HEK293 (cell line): ENCODE data around the gene RPL23.

Experiments
- ATF2 ChIP-seq: fragments of 450-650 bp; formaldehyde crosslinking; IDR thresholded peaks from 2 replicates; pipeline ENCODE4 v1.5.1; 2016; ENCODE audit warnings: missing biosample characterization, missing genetic modification characterization, low read depth
- GFI1B ChIP-seq: fragments of 450-650 bp; formaldehyde crosslinking; IDR thresholded peaks from 2 replicates; pipeline ENCODE4 v1.5.1; 2016; ENCODE audit warnings: missing biosample characterization, missing genetic modification characterization
- GLI2 ChIP-seq: fragments of 450-650 bp; formaldehyde crosslinking; IDR thresholded peaks from 2 replicates; pipeline ENCODE4; 2017; ENCODE audit warnings: missing biosample characterization, missing genetic modification characterization, low read depth, borderline replicate concordance
- GLIS1 ChIP-seq: fragments of 450-650 bp; formaldehyde crosslinking; IDR thresholded peaks from 2 replicates; pipeline ENCODE4 v1.5.1; 2016; ENCODE audit warnings: missing biosample characterization, missing genetic modification characterization
- INSM2 ChIP-seq: fragments of 450-650 bp; formaldehyde crosslinking; IDR thresholded peaks from 2 replicates; pipeline ENCODE4 v1.5.1; 2016; ENCODE audit warnings: missing biosample characterization, missing genetic modification characterization
- PBX3 ChIP-seq: sonication (generic); formaldehyde crosslinking; IDR thresholded peaks from 2 replicates; pipeline ENCODE4 v1.8.1; 2022; ENCODE audit warnings: mild to moderate bottlenecking, moderate library complexity, missing genetic modification reagents
- PRDM6 ChIP-seq: fragments of 450-650 bp; formaldehyde crosslinking; IDR thresholded peaks from 2 replicates; pipeline ENCODE4 v1.5.1; 2017; ENCODE audit warnings: missing biosample characterization, missing genetic modification characterization
- SP7 ChIP-seq: fragments of 450-650 bp; formaldehyde crosslinking; IDR thresholded peaks from 2 replicates; pipeline ENCODE4 v1.5.1; 2016; ENCODE audit warnings: missing biosample characterization, missing genetic modification characterization
- TCF7L2 ChIP-seq: IDR thresholded peaks from 2 replicates; pipeline ENCODE4 v1.6.1; 2011; ENCODE audit warnings: low read depth, mild to moderate bottlenecking, inconsistent platforms, low read length, moderate library complexity, borderline replicate concordance
- ZBTB1 ChIP-seq: fragments of 450-650 bp; formaldehyde crosslinking; IDR thresholded peaks from 2 replicates; pipeline ENCODE4 v1.5.1; 2016; ENCODE audit warnings: missing biosample characterization, missing genetic modification characterization
- ZBTB26 ChIP-seq: fragments of 450-650 bp; formaldehyde crosslinking; optimal IDR thresholded peaks from 2 replicates; pipeline ENCODE3; 2016; ENCODE audit warnings: missing biosample characterization, mild to moderate bottlenecking, missing genetic modification characterization
- ZEB2 ChIP-seq: fragments of 450-650 bp; formaldehyde crosslinking; IDR thresholded peaks from 2 replicates; pipeline ENCODE4 v1.5.1; 2016; ENCODE audit warnings: missing biosample characterization, missing genetic modification characterization
- ZNF10 ChIP-seq: fragments of 450-650 bp; formaldehyde crosslinking; IDR thresholded peaks from 2 replicates; pipeline ENCODE4 v1.5.1; 2017; ENCODE audit warnings: missing biosample characterization, missing genetic modification characterization
- ZNF121 ChIP-seq: fragments of 450-650 bp; formaldehyde crosslinking; IDR thresholded peaks from 2 replicates; pipeline ENCODE4 v1.5.1; 2016; ENCODE audit warnings: missing biosample characterization, missing genetic modification characterization
- ZNF221 ChIP-seq: fragments of 450-650 bp; formaldehyde crosslinking; IDR thresholded peaks from 2 replicates; pipeline ENCODE4 v1.5.1; 2017; ENCODE audit warnings: missing biosample characterization, missing genetic modification characterization, borderline replicate concordance
- ZNF24 ChIP-seq: fragments of 450-650 bp; formaldehyde crosslinking; IDR thresholded peaks from 2 replicates; pipeline ENCODE4 v1.5.1; 2016; ENCODE audit warnings: missing biosample characterization, missing genetic modification characterization
- ZNF292 ChIP-seq: fragments of 450-650 bp; formaldehyde crosslinking; IDR thresholded peaks from 2 replicates; pipeline ENCODE4 v1.5.1; 2016; ENCODE audit warnings: low read depth, missing biosample characterization, missing genetic modification characterization, borderline replicate concordance
- ZNF423 ChIP-seq: fragments of 450-650 bp; formaldehyde crosslinking; IDR thresholded peaks from 2 replicates; pipeline ENCODE4 v1.5.1; 2016; ENCODE audit warnings: missing biosample characterization, missing genetic modification characterization
- ZNF426 ChIP-seq: fragments of 450-650 bp; formaldehyde crosslinking; IDR thresholded peaks from 2 replicates; pipeline ENCODE4 v1.5.1; 2017; ENCODE audit warnings: missing biosample characterization, missing genetic modification characterization, mild to moderate bottlenecking, inconsistent platforms, moderate library complexity
- ZNF449 ChIP-seq: fragments of 450-650 bp; formaldehyde crosslinking; IDR thresholded peaks from 2 replicates; pipeline ENCODE4 v1.5.1; 2017; ENCODE audit warnings: missing biosample characterization, mild to moderate bottlenecking, missing genetic modification characterization, moderate library complexity
- ZNF48 ChIP-seq: fragments of 450-650 bp; formaldehyde crosslinking; IDR thresholded peaks from 2 replicates; pipeline ENCODE4 v1.5.1; 2016; ENCODE audit warnings: missing biosample characterization, missing genetic modification characterization
- ZNF501 ChIP-seq: fragments of 450-650 bp; formaldehyde crosslinking; IDR thresholded peaks from 2 replicates; pipeline ENCODE4 v1.5.1; 2016; ENCODE audit warnings: missing biosample characterization, missing genetic modification characterization
- ZNF549 ChIP-seq: fragments of 450-650 bp; IDR thresholded peaks from 2 replicates; pipeline ENCODE4 v1.5.1; 2018; ENCODE audit warnings: missing biosample characterization, missing genetic modification characterization, mild to moderate bottlenecking, inconsistent platforms, moderate library complexity
- ZNF558 ChIP-seq: fragments of 450-650 bp; formaldehyde crosslinking; IDR thresholded peaks from 2 replicates; pipeline ENCODE4 v1.5.1; 2016; ENCODE audit warnings: missing biosample characterization, missing genetic modification characterization
- ZNF571 ChIP-seq: fragments of 450-650 bp; formaldehyde crosslinking; IDR thresholded peaks from 2 replicates; pipeline ENCODE4 v1.5.0; 2017; ENCODE audit warnings: missing biosample characterization, missing genetic modification characterization
- ZNF580 ChIP-seq: fragments of 450-650 bp; formaldehyde crosslinking; IDR thresholded peaks from 2 replicates; pipeline ENCODE4 v1.5.1; 2016; ENCODE audit warnings: missing biosample characterization, missing genetic modification characterization
- ZNF623 ChIP-seq: fragments of 450-650 bp; formaldehyde crosslinking; IDR thresholded peaks from 2 replicates; pipeline ENCODE4 v1.5.1; 2016; ENCODE audit warnings: missing biosample characterization, missing genetic modification characterization
- ZNF660 ChIP-seq: fragments of 450-650 bp; IDR thresholded peaks from 2 replicates; pipeline ENCODE4 v1.5.1; 2018; ENCODE audit warnings: missing biosample characterization, mild to moderate bottlenecking, missing genetic modification characterization
- ZNF677 ChIP-seq: fragments of 450-650 bp; IDR thresholded peaks from 2 replicates; pipeline ENCODE4 v1.5.0; 2018; ENCODE audit warnings: missing biosample characterization, mild to moderate bottlenecking, missing genetic modification characterization, moderate library complexity
- ZNF701 ChIP-seq: fragments of 450-650 bp; formaldehyde crosslinking; IDR thresholded peaks from 2 replicates; pipeline ENCODE4 v1.5.1; 2016; ENCODE audit warnings: missing biosample characterization, missing genetic modification characterization
- ZNF768 ChIP-seq: fragments of 450-650 bp; formaldehyde crosslinking; IDR thresholded peaks from 2 replicates; pipeline ENCODE4 v1.5.1; 2018; ENCODE audit warnings: missing biosample characterization, mild to moderate bottlenecking, missing genetic modification characterization
- ZNF776 ChIP-seq: fragments of 450-650 bp; formaldehyde crosslinking; IDR thresholded peaks from 2 replicates; pipeline ENCODE4 v1.5.0; 2017; ENCODE audit warnings: missing biosample characterization, missing genetic modification characterization, borderline replicate concordance

The RPL23 gene

GRCh38 chr17:38861399-38861843, 7.9 kb upstream of the RPL23 start (continued):
- TF ChIP-seq ZNF580 (tag by site-specific recombination) (peak; percentile 31), ZNF768 (no peak), GFI1B (tag by site-specific recombination) (no peak; the same call in 1 of the 2 replicates), PRDM6 (no peak), ZNF677 (no peak), ZNF292 (tag by site-specific recombination) (no peak), SP7 (tag by site-specific recombination) (no peak; the same call in 1 of the 2 replicates), ZBTB1 (tag by site-specific recombination) (no peak), GLI2 (tag by site-specific recombination) (no peak), ZNF48 (tag by site-specific recombination) (no peak), ZNF121 (no peak), ZNF221 (tag by site-specific recombination) (no peak), ZNF660 (tag by site-specific recombination) (peak; percentile 91), INSM2 (tag by site-specific recombination) (no peak), PBX3 (CRISPR knock-in tag) (no peak), ZNF423 (tag by site-specific recombination) (no peak), ZBTB26 (no peak), ZNF24 (no peak), ZNF701 (no peak), TCF7L2 (no peak), GLIS1 (peak; percentile 8; the same call in 1 of the 2 replicates), ZNF623 (tag by site-specific recombination) (no peak), ZNF571 (tag by site-specific recombination) (no peak), ZNF10 (tag by site-specific recombination) (no peak), ZEB2 (tag by site-specific recombination) (peak; percentile 90), ZNF426 (no peak), ZNF549 (tag by site-specific recombination) (no peak), ZNF449 (tag by site-specific recombination) (no peak; the same call in 1 of the 2 replicates), ATF2 (tag by site-specific recombination) (no peak), ZNF558 (no peak), ZNF501 (tag by site-specific recombination) (peak; percentile 34; the same call in 1 of the 2 replicates), ZNF776 (tag by site-specific recombination) (no peak)
